ENCODE results near the gene FBXO45. TPM values are rescaled to one million over a fixed set of nuclear protein-coding genes. Genes with fewer than 3 reads are reported as not detected.

Gene FBXO45
- total and polyA plus RNA-seq, 2 of the 13 experiments (the other 11 are each of a cell fraction or from before 2014, with no cell fraction given) = 7.0 to 12.1 TPM

GRCh38 chr3:196559826-196560225 is 8.6 kb upstream of the FBXO45 start:
- in situ Hi-C loops (cut with HindIII; ENCODE audit: extremely low pct_ligation_motif_present, low pct_unique_long_range_greater_than_20kb) (no loop called here), intact Hi-C loops (cut with micrococcal nuclease; ENCODE audit: unreplicated experiment) (no loop called here)
- no peak for ATAC-seq
- 79% methylated on average over 3 of the region's 3 CpGs for WGBS (ENCODE audit: low lambda C conversion rate)
- Histone ChIP-seq H3K27ac (ENCODE audit: extremely low read length, insufficient read depth, low read length) (no peak overlapping the region), H3K9ac (ENCODE audit: insufficient read depth, low read depth, low read length) (no peak overlapping the region), H3K9me3 (ENCODE audit: low read length) (no peaks in the 10 kb centered on the region), H3K79me2 (ENCODE audit: insufficient read depth, low read length) (no peaks in the 10 kb centered on the region), H4K20me1 (ENCODE audit: insufficient read depth, low read length) (no peaks in the 10 kb centered on the region), H2AFZ (ENCODE audit: low read length) (no peak overlapping the region), H3K27me3 (ENCODE audit: control insufficient read depth in 1 of 2, insufficient read depth in 2 of 2, low read length in 2 of 2) (no peaks in the 10 kb centered on the region), H3K4me3 (replicated peaks in 1 of 3; ENCODE audit: insufficient read depth in 1 of 3, low read depth in 2 of 3, low read length in 3 of 3) (no peak overlapping the region), H3K36me3 (replicated peaks in 1 of 2; ENCODE audit: control insufficient read depth in 1 of 2, insufficient read depth in 2 of 2, low read length in 2 of 2) (peaks cover 2 to 6% of the 10 kb centered on the region in 2 experiments; a peak in 1 of 5 replicates), H3K4me1 (ENCODE audit: insufficient read depth, low read length) (no peaks in the 10 kb centered on the region), H3K4me2 (ENCODE audit: low read depth, low read length) (no peak overlapping the region)
- TF ChIP-seq CAMTA2 (CRISPR knock-in tag; IDR thresholded peaks at IDR 0.05; ENCODE audit: borderline replicate concordance) (no peak), ZNF775 (CRISPR knock-in tag; IDR thresholded peaks at IDR 0.05; ENCODE audit: borderline replicate concordance) (no peak), TIGD3 (CRISPR knock-in tag; IDR thresholded peaks at IDR 0.05; ENCODE audit: borderline replicate concordance) (no peak), ZNF260 (CRISPR knock-in tag; IDR thresholded peaks at IDR 0.05; ENCODE audit: borderline replicate concordance, low read depth) (no peak), ZBTB8A (CRISPR knock-in tag; IDR thresholded peaks at IDR 0.05; ENCODE audit: borderline replicate concordance, low read depth) (no peak), ZNF792 (CRISPR knock-in tag; IDR thresholded peaks at IDR 0.05) (no peak), ZNF264 (CRISPR knock-in tag; IDR thresholded peaks at IDR 0.05) (no peak), SMAD9 (CRISPR knock-in tag; IDR thresholded peaks at IDR 0.05) (no peak), ZSCAN9 (CRISPR knock-in tag; IDR thresholded peaks at IDR 0.05; ENCODE audit: borderline replicate concordance) (no peak), ZNF484 (CRISPR knock-in tag; IDR thresholded peaks at IDR 0.05; ENCODE audit: borderline replicate concordance, low read depth) (no peak), SAFB2 (CRISPR knock-in tag; IDR thresholded peaks at IDR 0.05; ENCODE audit: borderline replicate concordance, low read depth) (no peak), ATF7-NPFF (CRISPR knock-in tag; IDR thresholded peaks at IDR 0.05; ENCODE audit: low read depth) (no peak), ZNF563 (CRISPR knock-in tag; IDR thresholded peaks at IDR 0.05) (no peak), CENPX (CRISPR knock-in tag; IDR thresholded peaks at IDR 0.05) (no peak), ZSCAN25 (CRISPR knock-in tag; IDR thresholded peaks at IDR 0.05) (no peak)
- TF ChIP-seq, protein P1, sequence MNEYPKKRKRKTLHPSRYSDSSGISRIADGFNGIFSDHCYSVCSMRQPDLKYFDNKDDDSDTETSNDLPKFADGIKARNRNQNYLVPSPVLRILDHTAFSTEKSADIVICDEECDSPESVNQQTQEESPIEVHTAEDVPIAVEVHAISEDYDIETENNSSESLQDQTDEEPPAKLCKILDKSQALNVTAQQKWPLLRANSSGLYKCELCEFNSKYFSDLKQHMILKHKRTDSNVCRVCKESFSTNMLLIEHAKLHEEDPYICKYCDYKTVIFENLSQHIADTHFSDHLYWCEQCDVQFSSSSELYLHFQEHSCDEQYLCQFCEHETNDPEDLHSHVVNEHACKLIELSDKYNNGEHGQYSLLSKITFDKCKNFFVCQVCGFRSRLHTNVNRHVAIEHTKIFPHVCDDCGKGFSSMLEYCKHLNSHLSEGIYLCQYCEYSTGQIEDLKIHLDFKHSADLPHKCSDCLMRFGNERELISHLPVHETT (CRISPR knock-in tag; conservative IDR thresholded peaks at IDR 0.05) = no peak
- TF ChIP-seq, protein P2, sequence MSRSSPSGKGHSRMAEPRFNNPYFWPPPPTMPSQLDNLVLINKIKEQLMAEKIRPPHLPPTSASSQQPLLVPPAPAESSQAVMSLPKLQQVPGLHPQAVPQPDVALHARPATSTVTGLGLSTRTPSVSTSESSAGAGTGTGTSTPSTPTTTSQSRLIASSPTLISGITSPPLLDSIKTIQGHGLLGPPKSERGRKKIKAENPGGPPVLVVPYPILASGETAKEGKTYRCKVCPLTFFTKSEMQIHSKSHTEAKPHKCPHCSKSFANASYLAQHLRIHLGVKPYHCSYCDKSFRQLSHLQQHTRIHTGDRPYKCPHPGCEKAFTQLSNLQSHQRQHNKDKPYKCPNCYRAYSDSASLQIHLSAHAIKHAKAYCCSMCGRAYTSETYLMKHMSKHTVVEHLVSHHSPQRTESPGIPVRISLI (CRISPR knock-in tag; IDR thresholded peaks at IDR 0.05; ENCODE audit: borderline replicate concordance) = no peak
- ChIA-PET CTCF (ENCODE audit: low intra/inter-chr PET ratio, low total read pairs) (no interaction called here), POLR2A (no interaction called here)
- BruUV-seq (replicated peaks) = no TSS peak
- no peak for FAIRE-seq
- DNase-seq (ENCODE audit: low spot score) = no peak
